HEK293 (cell line): Measurements from ENCODE around the gene DHRS13.

Source experiments
- BCL11A ChIP-seq: fragments of 450-650 bp; formaldehyde crosslinking; IDR thresholded peaks from 2 replicates; pipeline ENCODE4 v1.5.1; 2016; ENCODE audit warnings: low read depth, missing biosample characterization, missing genetic modification characterization
- GLIS2 ChIP-seq: fragments of 450-650 bp; formaldehyde crosslinking; IDR thresholded peaks from 2 replicates; pipeline ENCODE4 v1.5.1; 2016; ENCODE audit warnings: missing biosample characterization, missing genetic modification characterization
- KLF10 ChIP-seq: fragments of 450-650 bp; IDR thresholded peaks from 2 replicates; pipeline ENCODE4 v1.5.1; 2018; ENCODE audit warnings: missing biosample characterization, mild to moderate bottlenecking, missing genetic modification characterization
- YY1 ChIP-seq: fragments of 450-650 bp; formaldehyde crosslinking; IDR thresholded peaks from 2 replicates; pipeline ENCODE4 v1.5.1; 2018; ENCODE audit warnings: missing biosample characterization, missing genetic modification characterization
- YY2 ChIP-seq: fragments of 450-650 bp; formaldehyde crosslinking; IDR thresholded peaks from 2 replicates; pipeline ENCODE4 v1.5.1; 2016; ENCODE audit warnings: missing biosample characterization, missing genetic modification characterization
- ZBTB20 ChIP-seq: fragments of 450-650 bp; formaldehyde crosslinking; IDR thresholded peaks from 2 replicates; pipeline ENCODE4 v1.5.1; 2016; ENCODE audit warnings: missing biosample characterization, missing genetic modification characterization
- ZBTB8A ChIP-seq: fragments of 450-650 bp; formaldehyde crosslinking; IDR thresholded peaks from 2 replicates; pipeline ENCODE4 v1.5.1; 2016; ENCODE audit warnings: missing biosample characterization, missing genetic modification characterization
- ZFHX2 ChIP-seq: fragments of 450-650 bp; formaldehyde crosslinking; conservative IDR thresholded peaks from 2 replicates; pipeline ENCODE4 v1.5.1; 2016; ENCODE audit warnings: missing biosample characterization, missing genetic modification characterization
- ZNF121 ChIP-seq: fragments of 450-650 bp; formaldehyde crosslinking; IDR thresholded peaks from 2 replicates; pipeline ENCODE4 v1.5.1; 2016; ENCODE audit warnings: missing biosample characterization, missing genetic modification characterization
- ZNF169 ChIP-seq: fragments of 450-650 bp; formaldehyde crosslinking; IDR thresholded peaks from 2 replicates; pipeline ENCODE4 v1.5.1; 2016; ENCODE audit warnings: missing biosample characterization, missing genetic modification characterization
- ZNF175 ChIP-seq: fragments of 450-650 bp; formaldehyde crosslinking; IDR thresholded peaks from 2 replicates; pipeline ENCODE4 v1.5.1; 2016; ENCODE audit warnings: missing biosample characterization, missing genetic modification characterization
- ZNF184 ChIP-seq: fragments of 450-650 bp; IDR thresholded peaks from 2 replicates; pipeline ENCODE4 v1.5.1; 2018; ENCODE audit warnings: missing biosample characterization, mild to moderate bottlenecking, missing genetic modification characterization
- ZNF19 ChIP-seq: fragments of 450-650 bp; formaldehyde crosslinking; IDR thresholded peaks from 2 replicates; pipeline ENCODE4; 2016; ENCODE audit warnings: missing biosample characterization, missing genetic modification characterization, low read depth
- ZNF404 ChIP-seq: fragments of 450-650 bp; formaldehyde crosslinking; IDR thresholded peaks from 2 replicates; pipeline ENCODE4 v1.5.1; 2017; ENCODE audit warnings: missing biosample characterization, missing genetic modification characterization
- ZNF423 ChIP-seq: fragments of 450-650 bp; formaldehyde crosslinking; IDR thresholded peaks from 2 replicates; pipeline ENCODE4 v1.5.1; 2016; ENCODE audit warnings: missing biosample characterization, missing genetic modification characterization
- ZNF629 ChIP-seq: fragments of 450-650 bp; formaldehyde crosslinking; IDR thresholded peaks from 2 replicates; pipeline ENCODE4 v1.5.1; 2017; ENCODE audit warnings: missing biosample characterization, missing genetic modification characterization
- ZNF660 ChIP-seq: fragments of 450-650 bp; IDR thresholded peaks from 2 replicates; pipeline ENCODE4 v1.5.1; 2018; ENCODE audit warnings: missing biosample characterization, mild to moderate bottlenecking, missing genetic modification characterization
- ZNF664 ChIP-seq: fragments of 450-650 bp; formaldehyde crosslinking; IDR thresholded peaks from 2 replicates; pipeline ENCODE4 v1.5.1; 2016; ENCODE audit warnings: missing biosample characterization, missing genetic modification characterization
- ZNF76 ChIP-seq: fragments of 450-650 bp; formaldehyde crosslinking; IDR thresholded peaks from 2 replicates; pipeline ENCODE4; 2016; ENCODE audit warnings: low read depth, missing biosample characterization, missing genetic modification characterization, borderline replicate concordance
- ZNF785 ChIP-seq: fragments of 450-650 bp; formaldehyde crosslinking; IDR thresholded peaks from 2 replicates; pipeline ENCODE4 v1.5.1; 2016; ENCODE audit warnings: missing biosample characterization, missing genetic modification characterization
- ZNF830 ChIP-seq: fragments of 450-650 bp; IDR thresholded peaks from 2 replicates; pipeline ENCODE4 v1.5.0; 2018; ENCODE audit warnings: missing biosample characterization, missing genetic modification characterization, low read depth, mild to moderate bottlenecking, moderate library complexity
- TF ChIP-seq, protein P1 (sequence below): fragments of 450-650 bp; formaldehyde crosslinking; IDR thresholded peaks from 2 replicates; pipeline ENCODE4 v1.5.1; 2016; ENCODE audit warnings: missing biosample characterization, missing genetic modification characterization
- TF ChIP-seq, protein P2 (sequence below): fragments of 450-650 bp; formaldehyde crosslinking; IDR thresholded peaks from 2 replicates; pipeline ENCODE4 v1.5.1; 2016; ENCODE audit warnings: missing biosample characterization, missing genetic modification characterization
- TF ChIP-seq, protein P3 (sequence below): fragments of 450-650 bp; formaldehyde crosslinking; IDR thresholded peaks from 2 replicates; pipeline ENCODE4 v1.5.1; 2016; ENCODE audit warnings: missing biosample characterization, missing genetic modification characterization
- TF ChIP-seq, protein P4 (sequence below): fragments of 450-650 bp; formaldehyde crosslinking; IDR thresholded peaks from 2 replicates; pipeline ENCODE4 v1.5.1; 2017; ENCODE audit warnings: missing biosample characterization, missing genetic modification characterization
- TF ChIP-seq, protein P5 (sequence below): fragments of 450-650 bp; formaldehyde crosslinking; IDR thresholded peaks from 2 replicates; pipeline ENCODE4 v1.5.1; 2016; ENCODE audit warnings: missing biosample characterization, missing genetic modification characterization
- TF ChIP-seq, protein P6 (sequence below): fragments of 450-650 bp; IDR thresholded peaks from 2 replicates; pipeline ENCODE4 v1.5.1; 2018; ENCODE audit warnings: missing biosample characterization, missing genetic modification characterization

Gene DHRS13

DNA sequence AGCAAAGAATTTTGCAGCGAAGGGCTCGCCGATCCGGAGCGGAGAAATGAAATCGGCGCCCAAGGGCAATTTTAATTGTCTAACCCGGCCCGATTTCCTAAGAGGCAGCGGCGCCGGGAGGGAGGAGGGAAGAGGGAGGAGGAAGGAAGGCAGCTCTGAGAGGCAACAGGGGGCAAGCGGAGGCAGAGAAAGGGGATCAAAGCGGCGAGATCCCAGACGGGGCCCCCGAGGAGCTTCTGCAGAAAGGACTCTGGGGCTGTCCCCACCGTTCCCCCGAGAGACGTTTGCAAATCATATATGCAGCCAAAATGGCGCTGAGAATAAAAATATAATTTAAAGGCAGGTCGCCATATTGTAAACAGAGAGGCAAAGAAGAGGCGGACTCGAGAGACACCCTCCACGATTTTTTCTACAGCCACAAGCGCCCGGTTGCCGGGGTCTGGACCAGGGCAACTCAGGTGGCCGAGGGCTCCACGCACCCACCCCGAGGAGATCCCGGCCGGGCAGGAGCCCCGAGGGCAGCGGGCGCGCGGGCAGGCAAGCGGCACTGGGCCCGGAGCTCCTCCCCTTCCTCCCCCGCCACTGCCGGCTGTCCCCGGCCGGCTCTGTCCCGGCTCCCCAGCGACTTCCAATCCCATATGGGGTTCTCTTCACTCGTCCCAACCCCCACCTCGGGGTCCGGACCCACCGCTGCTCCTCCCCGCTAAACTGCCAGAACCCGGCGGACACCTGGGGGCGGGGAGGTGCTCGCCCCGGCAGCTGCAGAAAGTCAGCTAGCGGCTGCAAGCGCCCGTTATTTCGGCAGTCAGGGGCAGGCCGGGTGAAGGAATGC lies 46.5 kb upstream of the DHRS13 start (continued):
- TF ChIP-seq ZNF121 (tag by site-specific recombination) (no peak), ZNF785 (tag by site-specific recombination) (no peak), ZNF830 (tag by site-specific recombination) (no peak), ZNF660 (tag by site-specific recombination) (0 out of 2 replicates have a peak, but pooled peaks have one; percentile 14), ZNF19 (tag by site-specific recombination) (no peak), GLIS2 (tag by site-specific recombination) (peak; percentile 74), ZBTB8A (peak; percentile 55; the same call in 1 of the 2 replicates), ZNF184 (0 out of 2 replicates have a peak, but pooled peaks have one; percentile 34), ZBTB20 (tag by site-specific recombination) (peak; percentile 85; the same call in 1 of the 2 replicates), YY2 (tag by site-specific recombination) (peak; percentile 25; the same call in 1 of the 2 replicates), ZNF169 (tag by site-specific recombination) (no peak), YY1 (tag by site-specific recombination) (peak; percentile 82), ZNF404 (tag by site-specific recombination) (no peak), ZNF423 (tag by site-specific recombination) (peak; percentile 15; the same call in 1 of the 2 replicates), BCL11A (0 out of 2 replicates have a peak, but pooled peaks have one; percentile 15), ZNF76 (tag by site-specific recombination) (peak; percentile 29), KLF10 (tag by site-specific recombination) (peak; percentile 34; the same call in 1 of the 2 replicates), ZNF629 (tag by site-specific recombination) (0 out of 2 replicates have a peak, but pooled peaks have one; percentile 7), ZNF664 (tag by site-specific recombination) (peak; percentile 26; the same call in 1 of the 2 replicates), ZFHX2 (tag by site-specific recombination) (peak; percentile 58; the same call in 1 of the 2 replicates), ZNF175 (tag by site-specific recombination) (no peak)
- TF ChIP-seq, protein P1, sequence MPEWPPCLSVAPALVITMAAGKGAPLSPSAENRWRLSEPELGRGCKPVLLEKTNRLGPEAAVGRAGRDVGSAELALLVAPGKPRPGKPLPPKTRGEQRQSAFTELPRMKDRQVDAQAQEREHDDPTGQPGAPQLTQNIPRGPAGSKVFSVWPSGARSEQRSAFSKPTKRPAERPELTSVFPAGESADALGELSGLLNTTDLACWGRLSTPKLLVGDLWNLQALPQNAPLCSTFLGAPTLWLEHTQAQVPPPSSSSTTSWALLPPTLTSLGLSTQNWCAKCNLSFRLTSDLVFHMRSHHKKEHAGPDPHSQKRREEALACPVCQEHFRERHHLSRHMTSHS (tag by site-specific recombination), result no peak
- TF ChIP-seq, protein P2, sequence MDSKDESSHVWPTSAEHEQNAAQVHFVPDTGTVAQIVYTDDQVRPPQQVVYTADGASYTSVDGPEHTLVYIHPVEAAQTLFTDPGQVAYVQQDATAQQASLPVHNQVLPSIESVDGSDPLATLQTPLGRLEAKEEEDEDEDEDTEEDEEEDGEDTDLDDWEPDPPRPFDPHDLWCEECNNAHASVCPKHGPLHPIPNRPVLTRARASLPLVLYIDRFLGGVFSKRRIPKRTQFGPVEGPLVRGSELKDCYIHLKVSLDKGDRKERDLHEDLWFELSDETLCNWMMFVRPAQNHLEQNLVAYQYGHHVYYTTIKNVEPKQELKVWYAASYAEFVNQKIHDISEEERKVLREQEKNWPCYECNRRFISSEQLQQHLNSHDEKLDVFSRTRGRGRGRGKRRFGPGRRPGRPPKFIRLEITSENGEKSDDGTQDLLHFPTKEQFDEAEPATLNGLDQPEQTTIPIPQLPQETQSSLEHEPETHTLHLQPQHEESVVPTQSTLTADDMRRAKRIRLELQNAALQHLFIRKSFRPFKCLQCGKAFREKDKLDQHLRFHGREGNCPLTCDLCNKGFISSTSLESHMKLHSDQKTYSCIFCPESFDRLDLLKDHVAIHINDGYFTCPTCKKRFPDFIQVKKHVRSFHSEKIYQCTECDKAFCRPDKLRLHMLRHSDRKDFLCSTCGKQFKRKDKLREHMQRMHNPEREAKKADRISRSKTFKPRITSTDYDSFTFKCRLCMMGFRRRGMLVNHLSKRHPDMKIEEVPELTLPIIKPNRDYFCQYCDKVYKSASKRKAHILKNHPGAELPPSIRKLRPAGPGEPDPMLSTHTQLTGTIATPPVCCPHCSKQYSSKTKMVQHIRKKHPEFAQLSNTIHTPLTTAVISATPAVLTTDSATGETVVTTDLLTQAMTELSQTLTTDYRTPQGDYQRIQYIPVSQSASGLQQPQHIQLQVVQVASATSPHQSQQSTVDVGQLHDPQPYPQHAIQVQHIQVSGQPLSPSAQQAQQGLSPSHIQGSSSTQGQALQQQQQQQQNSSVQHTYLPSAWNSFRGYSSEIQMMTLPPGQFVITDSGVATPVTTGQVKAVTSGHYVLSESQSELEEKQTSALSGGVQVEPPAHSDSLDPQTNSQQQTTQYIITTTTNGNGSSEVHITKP (tag by site-specific recombination), result peak; percentile 68
- TF ChIP-seq, protein P3, sequence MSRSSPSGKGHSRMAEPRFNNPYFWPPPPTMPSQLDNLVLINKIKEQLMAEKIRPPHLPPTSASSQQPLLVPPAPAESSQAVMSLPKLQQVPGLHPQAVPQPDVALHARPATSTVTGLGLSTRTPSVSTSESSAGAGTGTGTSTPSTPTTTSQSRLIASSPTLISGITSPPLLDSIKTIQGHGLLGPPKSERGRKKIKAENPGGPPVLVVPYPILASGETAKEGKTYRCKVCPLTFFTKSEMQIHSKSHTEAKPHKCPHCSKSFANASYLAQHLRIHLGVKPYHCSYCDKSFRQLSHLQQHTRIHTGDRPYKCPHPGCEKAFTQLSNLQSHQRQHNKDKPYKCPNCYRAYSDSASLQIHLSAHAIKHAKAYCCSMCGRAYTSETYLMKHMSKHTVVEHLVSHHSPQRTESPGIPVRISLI (tag by site-specific recombination), result no peak
- TF ChIP-seq, protein P4, sequence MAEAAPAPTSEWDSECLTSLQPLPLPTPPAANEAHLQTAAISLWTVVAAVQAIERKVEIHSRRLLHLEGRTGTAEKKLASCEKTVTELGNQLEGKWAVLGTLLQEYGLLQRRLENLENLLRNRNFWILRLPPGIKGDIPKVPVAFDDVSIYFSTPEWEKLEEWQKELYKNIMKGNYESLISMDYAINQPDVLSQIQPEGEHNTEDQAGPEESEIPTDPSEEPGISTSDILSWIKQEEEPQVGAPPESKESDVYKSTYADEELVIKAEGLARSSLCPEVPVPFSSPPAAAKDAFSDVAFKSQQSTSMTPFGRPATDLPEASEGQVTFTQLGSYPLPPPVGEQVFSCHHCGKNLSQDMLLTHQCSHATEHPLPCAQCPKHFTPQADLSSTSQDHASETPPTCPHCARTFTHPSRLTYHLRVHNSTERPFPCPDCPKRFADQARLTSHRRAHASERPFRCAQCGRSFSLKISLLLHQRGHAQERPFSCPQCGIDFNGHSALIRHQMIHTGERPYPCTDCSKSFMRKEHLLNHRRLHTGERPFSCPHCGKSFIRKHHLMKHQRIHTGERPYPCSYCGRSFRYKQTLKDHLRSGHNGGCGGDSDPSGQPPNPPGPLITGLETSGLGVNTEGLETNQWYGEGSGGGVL, result peak; percentile 29; the same call in 1 of the 2 replicates
- TF ChIP-seq, protein P5, sequence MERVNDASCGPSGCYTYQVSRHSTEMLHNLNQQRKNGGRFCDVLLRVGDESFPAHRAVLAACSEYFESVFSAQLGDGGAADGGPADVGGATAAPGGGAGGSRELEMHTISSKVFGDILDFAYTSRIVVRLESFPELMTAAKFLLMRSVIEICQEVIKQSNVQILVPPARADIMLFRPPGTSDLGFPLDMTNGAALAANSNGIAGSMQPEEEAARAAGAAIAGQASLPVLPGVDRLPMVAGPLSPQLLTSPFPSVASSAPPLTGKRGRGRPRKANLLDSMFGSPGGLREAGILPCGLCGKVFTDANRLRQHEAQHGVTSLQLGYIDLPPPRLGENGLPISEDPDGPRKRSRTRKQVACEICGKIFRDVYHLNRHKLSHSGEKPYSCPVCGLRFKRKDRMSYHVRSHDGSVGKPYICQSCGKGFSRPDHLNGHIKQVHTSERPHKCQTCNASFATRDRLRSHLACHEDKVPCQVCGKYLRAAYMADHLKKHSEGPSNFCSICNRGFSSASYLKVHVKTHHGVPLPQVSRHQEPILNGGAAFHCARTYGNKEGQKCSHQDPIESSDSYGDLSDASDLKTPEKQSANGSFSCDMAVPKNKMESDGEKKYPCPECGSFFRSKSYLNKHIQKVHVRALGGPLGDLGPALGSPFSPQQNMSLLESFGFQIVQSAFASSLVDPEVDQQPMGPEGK (tag by site-specific recombination), result no peak
- TF ChIP-seq, protein P6, sequence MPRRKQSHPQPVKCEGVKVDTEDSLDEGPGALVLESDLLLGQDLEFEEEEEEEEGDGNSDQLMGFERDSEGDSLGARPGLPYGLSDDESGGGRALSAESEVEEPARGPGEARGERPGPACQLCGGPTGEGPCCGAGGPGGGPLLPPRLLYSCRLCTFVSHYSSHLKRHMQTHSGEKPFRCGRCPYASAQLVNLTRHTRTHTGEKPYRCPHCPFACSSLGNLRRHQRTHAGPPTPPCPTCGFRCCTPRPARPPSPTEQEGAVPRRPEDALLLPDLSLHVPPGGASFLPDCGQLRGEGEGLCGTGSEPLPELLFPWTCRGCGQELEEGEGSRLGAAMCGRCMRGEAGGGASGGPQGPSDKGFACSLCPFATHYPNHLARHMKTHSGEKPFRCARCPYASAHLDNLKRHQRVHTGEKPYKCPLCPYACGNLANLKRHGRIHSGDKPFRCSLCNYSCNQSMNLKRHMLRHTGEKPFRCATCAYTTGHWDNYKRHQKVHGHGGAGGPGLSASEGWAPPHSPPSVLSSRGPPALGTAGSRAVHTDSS (tag by site-specific recombination), result peak; percentile 38; the same call in 1 of the 2 replicates
